KMS-11 (cell line): ENCODE results near the gene UBAP2.

Source experiments
- H2AFZ ChIP-seq: fragments of 200-600 bp; sonication (generic); 2 replicates; pipeline ENCODE4 v1.6.1; 2016; ENCODE audit warnings: antibody characterized with exemption, mixed run types, low read depth
- H3K27ac ChIP-seq: fragments of 200-600 bp; sonication (generic); 2 replicates; pipeline ENCODE4 v1.6.1; 2016; ENCODE audit warnings: mild to moderate bottlenecking, mixed run types
- H3K27me3 ChIP-seq: fragments of 200-600 bp; sonication (generic); 2 replicates; pipeline ENCODE4 v1.6.1; 2017; ENCODE audit warnings: mild to moderate bottlenecking, low read depth, mixed run types, moderate library complexity; ENCODE audit not compliant: insufficient read depth
- H3K36me3 ChIP-seq: fragments of 200-600 bp; sonication (generic); 2 replicates; pipeline ENCODE4 v1.6.1; 2017; ENCODE audit warnings: mild to moderate bottlenecking, mixed run types; ENCODE audit not compliant: insufficient read depth
- H3K4me1 ChIP-seq: fragments of 200-600 bp; sonication (generic); 2 replicates; pipeline ENCODE4 v1.6.1; 2016; ENCODE audit warnings: mild to moderate bottlenecking, low read depth, mixed run types; ENCODE audit not compliant: poor library complexity, severe bottlenecking
- H3K4me2 ChIP-seq: fragments of 200-600 bp; sonication (generic); 2 replicates; pipeline ENCODE4 v1.7.0; 2016; ENCODE audit warnings: mild to moderate bottlenecking, mixed run types
- H3K4me3 ChIP-seq: fragments of 200-600 bp; sonication (generic); IDR thresholded peaks from 2 replicates; pipeline ENCODE4 v1.6.1; 2017; ENCODE audit warnings: low read depth, low read length, mixed read lengths; ENCODE audit not compliant: insufficient read depth
- H3K79me2 ChIP-seq: fragments of 200-600 bp; sonication (generic); 2 replicates; pipeline ENCODE4 v1.6.1; 2016; ENCODE audit warnings: low read depth, mixed run types; ENCODE audit not compliant: insufficient read depth
- H3K9ac ChIP-seq: fragments of 200-600 bp; sonication (generic); 2 replicates; pipeline ENCODE4 v1.6.1; 2016; ENCODE audit warnings: mild to moderate bottlenecking, mixed run types
- H4K20me1 ChIP-seq: fragments of 200-600 bp; sonication (generic); 2 replicates; pipeline ENCODE4 v1.6.1; 2016; ENCODE audit warnings: mild to moderate bottlenecking, mixed run types; ENCODE audit not compliant: insufficient read depth
- CTCF ChIP-seq: fragments of 200-600 bp; sonication (generic); conservative IDR thresholded peaks from 2 replicates; pipeline ENCODE4 v1.6.1; 2017; ENCODE audit warnings: low read depth, mild to moderate bottlenecking, antibody characterized with exemption, low read length, moderate library complexity, mixed read lengths

Gene UBAP2

GRCh38 chr9:34048727-34049629 is at the start of gene UBAP2:
Gene UBAP2 (minus strand): TSS chr9:34048887. CDS start chr9:34017148, 31,739 bp downstream.
- Histone ChIP-seq H3K4me1 (peaks cover 53% of the 10 kb centered on the region), H3K79me2 (peaks cover 46% of the 10 kb centered on the region), H3K27me3 (no peaks in the 10 kb centered on the region), H3K4me3 (peak within 1 kb of the TSS; percentile 25), H3K4me2 (peak within 1 kb of the TSS; percentile 77), H2AFZ (peak within 1 kb of the TSS; percentile 80), H3K9ac (peak within 1 kb of the TSS; percentile 97), H4K20me1 (no peaks in the 10 kb centered on the region), H3K27ac (peak within 1 kb of the TSS; percentile 93), H3K36me3 (no peaks in the 10 kb centered on the region)
- no peak for TF ChIP-seq CTCF

GRCh38 chr9:34098307-34098706 is 49.6 kb upstream of the UBAP2 start:
- peaks cover 6% of the 10 kb centered on the region for H3K4me1 ChIP-seq
- H3K27ac ChIP-seq: no peak overlapping the region
- no peak overlapping the region for H2AFZ ChIP-seq
- no peak for TF ChIP-seq CTCF
- H4K20me1 ChIP-seq: no peaks in the 10 kb centered on the region
- no peak overlapping the region for H3K4me2 ChIP-seq
- no peak overlapping the region for H3K4me3 ChIP-seq
- H3K9ac ChIP-seq: no peak overlapping the region
- H3K27me3 ChIP-seq: no peaks in the 10 kb centered on the region
- H3K36me3 ChIP-seq: peaks cover 4% of the 10 kb centered on the region; the same call in 1 of the 2 replicates
- no peaks in the 10 kb centered on the region for H3K79me2 ChIP-seq

GRCh38 chr9:34097865-34098264 is 49.2 kb upstream of the UBAP2 start:
- Histone ChIP-seq H3K27ac (no peak overlapping the region), H3K4me1 (peaks cover 11% of the 10 kb centered on the region), H4K20me1 (no peaks in the 10 kb centered on the region), H3K9ac (no peak overlapping the region), H3K4me3 (no peak overlapping the region), H2AFZ (no peak overlapping the region), H3K4me2 (no peak overlapping the region), H3K79me2 (no peaks in the 10 kb centered on the region), H3K36me3 (peaks cover 4% of the 10 kb centered on the region; the same call in 1 of the 2 replicates), H3K27me3 (no peaks in the 10 kb centered on the region)
- TF ChIP-seq CTCF: no peak

- Histone ChIP-seq H3K4me2 (no peak overlapping the region), H2AFZ (no peak overlapping the region), H3K27ac (no peak overlapping the region), H3K79me2 (no peaks in the 10 kb centered on the region), H3K4me1 (peaks cover 21% of the 10 kb centered on the region), H4K20me1 (no peaks in the 10 kb centered on the region), H3K27me3 (no peaks in the 10 kb centered on the region), H3K4me3 (no peak overlapping the region), H3K36me3 (peaks cover 4% of the 10 kb centered on the region; the same call in 1 of the 2 replicates), H3K9ac (no peak overlapping the region)
- TF ChIP-seq CTCF: no peak
These were observed 48.1 kb upstream of the UBAP2 start for GRCh38 chr9:34096751-34097150.
